HEK293 (cell line): ENCODE measurements around the gene MALT1.

Experiments
- CTCF ChIP-seq: fragments of 450-650 bp; formaldehyde crosslinking; IDR thresholded peaks from 2 replicates; pipeline ENCODE4 v1.5.1; 2016; ENCODE audit warnings: missing biosample characterization, missing genetic modification characterization
- ZBTB26 ChIP-seq: fragments of 450-650 bp; formaldehyde crosslinking; optimal IDR thresholded peaks from 2 replicates; pipeline ENCODE3; 2016; ENCODE audit warnings: missing biosample characterization, mild to moderate bottlenecking, missing genetic modification characterization
- ZBTB44 ChIP-seq: fragments of 450-650 bp; IDR thresholded peaks from 2 replicates; pipeline ENCODE4 v1.5.1; 2018; ENCODE audit warnings: missing biosample characterization, mild to moderate bottlenecking, missing genetic modification characterization
- ZEB2 ChIP-seq: fragments of 450-650 bp; formaldehyde crosslinking; IDR thresholded peaks from 2 replicates; pipeline ENCODE4 v1.5.1; 2016; ENCODE audit warnings: missing biosample characterization, missing genetic modification characterization
- ZNF146 ChIP-seq: fragments of 450-650 bp; formaldehyde crosslinking; IDR thresholded peaks from 2 replicates; pipeline ENCODE4 v1.5.1; 2016; ENCODE audit warnings: missing biosample characterization, missing genetic modification characterization
- ZNF324 ChIP-seq: fragments of 450-650 bp; formaldehyde crosslinking; IDR thresholded peaks from 2 replicates; pipeline ENCODE4 v1.5.1; 2016; ENCODE audit warnings: missing biosample characterization, missing genetic modification characterization
- ZNF473 ChIP-seq: fragments of 450-650 bp; formaldehyde crosslinking; IDR thresholded peaks from 2 replicates; pipeline ENCODE4 v1.5.1; 2017; ENCODE audit warnings: missing biosample characterization, missing genetic modification characterization
- ZNF645 ChIP-seq: fragments of 450-650 bp; formaldehyde crosslinking; IDR thresholded peaks from 2 replicates; pipeline ENCODE4; 2016; ENCODE audit warnings: missing biosample characterization, missing genetic modification characterization
- ZNF658 ChIP-seq: fragments of 450-650 bp; formaldehyde crosslinking; IDR thresholded peaks from 2 replicates; pipeline ENCODE4; 2016; ENCODE audit warnings: missing biosample characterization, missing genetic modification characterization
- ZNF747 ChIP-seq: fragments of 450-650 bp; formaldehyde crosslinking; IDR thresholded peaks from 2 replicates; pipeline ENCODE4 v1.5.1; 2016; ENCODE audit warnings: missing biosample characterization, missing genetic modification characterization
- ZNF785 ChIP-seq: fragments of 450-650 bp; formaldehyde crosslinking; IDR thresholded peaks from 2 replicates; pipeline ENCODE4 v1.5.1; 2016; ENCODE audit warnings: missing biosample characterization, missing genetic modification characterization

GRCh38 chr18:58761241-58761969 is 90.1 kb downstream of the MALT1 start:
- TF ChIP-seq CTCF (tag by site-specific recombination) (no peak), ZEB2 (tag by site-specific recombination) (no peak), ZNF324 (tag by site-specific recombination) (no peak), ZNF785 (tag by site-specific recombination) (no peak), ZNF473 (tag by site-specific recombination) (no peak), ZNF747 (no peak), ZNF645 (no peak), ZNF658 (tag by site-specific recombination) (no peak), ZBTB26 (tag by site-specific recombination) (no peak), ZNF146 (no peak), ZBTB44 (no peak)
